Keratinocyte (primary cell): ENCODE results near the gene ZFP64. TPM values are rescaled to one million over a fixed set of nuclear protein-coding genes. Genes with fewer than 3 reads are reported as not detected.

ENCODE experiments used
- DNase-seq: peaks from one replicate; pipeline ENCODE4 v3.0.0-alpha.2; 2011; ENCODE audit warnings: low read depth, missing footprints, low spot score
- FAIRE-seq: peaks from 2 replicates; lab custom pipeline; 2011; peaks lifted over from hg19 to GRCh38; lab: Jason Lieb, UNC
- H2AFZ ChIP-seq: 2 replicates; pipeline ENCODE4 v1.6.0; 2012; ENCODE audit warnings: low read length, control low read depth, inconsistent platforms; ENCODE audit not compliant: control insufficient read depth
- H3K27ac ChIP-seq: 2 replicates; pipeline ENCODE4 v1.5.1; 2011; ENCODE audit warnings: low read length; ENCODE audit not compliant: control insufficient read depth, insufficient read depth
- H3K27me3 ChIP-seq: 3 replicates; pipeline ENCODE4 v1.6.0; 2011; ENCODE audit warnings: low read length; ENCODE audit not compliant: control insufficient read depth, insufficient read depth; ENCODE audit errors: extremely low read depth
- H3K36me3 ChIP-seq, 2 experiments: 2 replicates in 1 of 2; 3 replicates in 1 of 2; pipeline ENCODE4 v1.5.1; 2011; ENCODE audit warnings: low read length in 2 of 2, mild to moderate bottlenecking in 1 of 2; ENCODE audit not compliant: control insufficient read depth in 2 of 2, insufficient read depth in 2 of 2; ENCODE audit errors: extremely low read depth in 1 of 2
- H3K4me1 ChIP-seq: 3 replicates; pipeline ENCODE4 v1.5.1; 2011; ENCODE audit warnings: low read length; ENCODE audit not compliant: control insufficient read depth, insufficient read depth; ENCODE audit errors: extremely low read depth
- H3K4me2 ChIP-seq: 3 replicates; pipeline ENCODE4 v1.6.0; 2011; ENCODE audit warnings: low read depth, low read length; ENCODE audit not compliant: control insufficient read depth, insufficient read depth; ENCODE audit errors: extremely low read depth
- H3K4me3 ChIP-seq, 3 experiments: fragments of 200-600 bp in 1 of 3; sonication (generic) in 1 of 3; 2 replicates in 2 of 3; 3 replicates in 1 of 3; pipeline ENCODE4 v1.5.1; 2011 to 2016; ENCODE audit warnings: low read length in 3 of 3, mild to moderate bottlenecking in 3 of 3, control low read depth in 2 of 3, inconsistent platforms in 1 of 3, low read depth in 1 of 3, mixed read lengths in 1 of 3, mixed run types in 1 of 3, moderate library complexity in 1 of 3; ENCODE audit not compliant: control insufficient read depth in 2 of 3, insufficient read depth in 2 of 3; ENCODE audit errors: extremely low read depth in 1 of 3
- H3K79me2 ChIP-seq: 2 replicates; pipeline ENCODE4 v1.6.0; 2012; ENCODE audit warnings: low read length; ENCODE audit not compliant: control insufficient read depth, insufficient read depth
- H3K9ac ChIP-seq: 3 replicates; pipeline ENCODE4 v1.6.0; 2011; ENCODE audit warnings: low read length; ENCODE audit not compliant: control insufficient read depth, insufficient read depth; ENCODE audit errors: extremely low read depth
- H3K9me1 ChIP-seq: 3 replicates; pipeline ENCODE4 v1.6.0; 2011; ENCODE audit warnings: low read length; ENCODE audit not compliant: control insufficient read depth, insufficient read depth; ENCODE audit errors: extremely low read depth
- H3K9me3 ChIP-seq: 2 replicates; pipeline ENCODE4 v1.5.1; 2012; ENCODE audit warnings: low read depth, low read length; ENCODE audit not compliant: control insufficient read depth
- H4K20me1 ChIP-seq: 3 replicates; pipeline ENCODE4 v1.6.0; 2011; ENCODE audit warnings: low read length; ENCODE audit not compliant: control insufficient read depth, insufficient read depth; ENCODE audit errors: extremely low read depth
- EZH2 ChIP-seq: IDR thresholded peaks from one replicate; pipeline ENCODE4 v1.6.1; 2012; ENCODE audit warnings: inconsistent platforms, mild to moderate bottlenecking, low read length, moderate library complexity
- dilution Hi-C: fragments of 300-500 bp; cut with MboI; formaldehyde crosslinking; loops from one replicate; pipeline ENCODE4 v1.7.0; 2020; ENCODE audit warnings: low sequenced_read_pairs; ENCODE audit not compliant: extremely low pct_ligation_motif_present
- polyA plus RNA-seq, 5 experiments: library from polyadenylated mRNA; depleted of rRNA in 3 of 5; stranded (reverse) in 3 of 5; stranded (forward) in 1 of 5; unstranded in 1 of 5; fragments of >200 nt; gene quantifications; 1 replicate in 1 of 5; 2 replicates in 3 of 5; 3 replicates in 1 of 5; pipeline versions ENCODE4 v1.2.1 to v1.2.3, GENCODE V29; 2011 to 2012; ENCODE audit warnings: missing spikeins in 2 of 5, low read depth in 1 of 5, low replicate concordance in 1 of 5
- TF ChIP-seq, protein P1 (sequence below), 3 experiments: IDR thresholded peaks in 1 of 3; conservative IDR thresholded peaks in 1 of 3; optimal IDR thresholded peaks in 1 of 3; 2 replicates in 2 of 3; 3 replicates in 1 of 3; pipeline versions ENCODE3 to v1.5.1; 2011; ENCODE audit warnings: low read length in 3 of 3, mild to moderate bottlenecking in 3 of 3, moderate library complexity in 2 of 3, control low read depth in 1 of 3, inconsistent platforms in 1 of 3; ENCODE audit not compliant: insufficient read depth in 2 of 3; ENCODE audit errors: extremely low read depth in 1 of 3

Gene ZFP64
- polyA plus RNA-seq, 1 donor (not counting 4 experiments of a cell fraction or from before 2014, with no cell fraction given) = 27.9 TPM

DNA sequence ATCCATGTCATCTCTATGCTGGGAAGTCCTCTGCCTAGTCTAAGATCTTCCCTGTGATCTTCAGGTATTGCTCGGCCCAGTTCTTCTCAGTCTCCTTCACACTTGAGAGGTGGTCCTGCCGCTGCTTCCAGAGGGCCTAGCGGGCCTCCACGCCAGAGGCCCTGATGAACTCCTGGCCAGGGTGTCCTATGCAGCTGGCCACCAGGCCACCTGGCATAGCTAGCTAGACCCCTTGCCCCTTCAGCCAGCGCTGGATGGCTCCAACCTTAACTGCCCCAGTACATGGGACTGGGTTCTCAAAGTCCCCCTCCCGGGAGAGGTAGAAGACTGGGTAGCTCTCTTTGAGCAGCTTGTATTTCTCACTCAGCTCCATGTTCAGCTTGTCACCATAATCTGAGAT lies 81.1 kb downstream of the ZFP64 start:
- H3K4me3 ChIP-seq = no peak overlapping the region
- H3K36me3 ChIP-seq = no peaks in the 10 kb centered on the region
- peaks cover 4% of the 10 kb centered on the region for H3K4me1 ChIP-seq
- H2AFZ ChIP-seq = no peak overlapping the region
- no peak for DNase-seq
- no peaks in the 10 kb centered on the region for H3K9me3 ChIP-seq
- no peaks in the 10 kb centered on the region for H4K20me1 ChIP-seq
- TF ChIP-seq, protein P1, sequence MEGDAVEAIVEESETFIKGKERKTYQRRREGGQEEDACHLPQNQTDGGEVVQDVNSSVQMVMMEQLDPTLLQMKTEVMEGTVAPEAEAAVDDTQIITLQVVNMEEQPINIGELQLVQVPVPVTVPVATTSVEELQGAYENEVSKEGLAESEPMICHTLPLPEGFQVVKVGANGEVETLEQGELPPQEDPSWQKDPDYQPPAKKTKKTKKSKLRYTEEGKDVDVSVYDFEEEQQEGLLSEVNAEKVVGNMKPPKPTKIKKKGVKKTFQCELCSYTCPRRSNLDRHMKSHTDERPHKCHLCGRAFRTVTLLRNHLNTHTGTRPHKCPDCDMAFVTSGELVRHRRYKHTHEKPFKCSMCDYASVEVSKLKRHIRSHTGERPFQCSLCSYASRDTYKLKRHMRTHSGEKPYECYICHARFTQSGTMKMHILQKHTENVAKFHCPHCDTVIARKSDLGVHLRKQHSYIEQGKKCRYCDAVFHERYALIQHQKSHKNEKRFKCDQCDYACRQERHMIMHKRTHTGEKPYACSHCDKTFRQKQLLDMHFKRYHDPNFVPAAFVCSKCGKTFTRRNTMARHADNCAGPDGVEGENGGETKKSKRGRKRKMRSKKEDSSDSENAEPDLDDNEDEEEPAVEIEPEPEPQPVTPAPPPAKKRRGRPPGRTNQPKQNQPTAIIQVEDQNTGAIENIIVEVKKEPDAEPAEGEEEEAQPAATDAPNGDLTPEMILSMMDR (optimal IDR thresholded peaks at IDR 0.05 in 1 of 3, IDR thresholded peaks at IDR 0.05 in 1 of 3, conservative IDR thresholded peaks at IDR 0.05 in 1 of 3; ENCODE audit: extremely low read depth in 1 of 3, insufficient read depth in 2 of 3, low read length in 3 of 3) = no peak
- TF ChIP-seq EZH2 = no peak
- H3K27me3 ChIP-seq = no peaks in the 10 kb centered on the region
- FAIRE-seq = no peak
- no peaks in the 10 kb centered on the region for H3K79me2 ChIP-seq
- no peak overlapping the region for H3K27ac ChIP-seq
- dilution Hi-C loops = no loop called here
- H3K9ac ChIP-seq = no peak overlapping the region
- no peak overlapping the region for H3K4me2 ChIP-seq
- no peaks in the 10 kb centered on the region for H3K9me1 ChIP-seq

DNA sequence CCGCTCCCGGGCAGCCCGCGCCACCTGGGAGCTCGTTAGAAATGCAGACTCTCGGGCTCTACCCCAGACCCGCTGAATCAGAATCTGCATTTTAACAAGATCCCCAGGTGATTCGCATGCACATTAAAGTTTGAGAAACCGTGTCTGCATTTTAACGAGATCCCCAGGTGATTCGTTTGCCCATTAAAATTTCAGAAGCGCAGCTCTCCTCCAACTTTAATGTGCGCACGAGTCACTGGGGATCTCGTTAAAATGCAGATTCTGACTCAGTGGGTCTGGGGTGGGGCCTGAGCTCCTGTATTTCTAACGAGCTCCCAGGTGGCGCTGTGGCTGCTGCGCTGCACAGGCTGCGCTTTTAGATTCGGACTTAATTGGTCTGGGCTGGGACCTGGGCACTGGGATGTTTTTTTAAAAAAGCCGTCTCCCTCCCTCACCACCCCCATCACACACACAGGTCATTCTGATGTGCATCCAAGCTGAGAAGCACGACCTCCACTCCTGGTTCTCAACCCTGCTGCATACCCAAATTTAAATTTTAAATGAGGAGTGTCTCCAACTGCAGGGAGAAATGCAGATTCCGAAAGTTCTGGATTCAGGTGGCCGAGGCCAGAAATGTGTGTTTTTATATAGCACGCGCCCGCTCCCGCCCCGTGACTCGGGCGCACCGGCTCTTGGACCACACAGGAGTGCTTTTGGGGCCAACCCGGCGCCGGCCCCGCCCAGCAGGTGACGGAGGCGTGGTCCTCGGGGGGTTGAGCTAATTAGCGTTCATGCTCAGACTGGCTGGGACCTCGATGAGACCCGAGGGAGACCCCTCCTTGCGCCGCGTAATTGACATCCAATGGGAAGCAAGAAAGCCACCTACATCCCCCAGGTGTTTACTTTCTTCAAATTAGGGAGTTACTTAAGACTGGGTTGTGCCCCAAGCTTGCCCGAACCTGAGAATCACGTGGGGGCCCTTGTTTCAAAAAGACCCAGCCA lies 85.8 kb downstream of the ZFP64 start:
- Histone ChIP-seq H3K9ac (peak overlapping the region; percentile 79), H3K4me1 (peaks cover 4% of the 10 kb centered on the region), H3K9me1 (no peaks in the 10 kb centered on the region), H3K36me3 (peaks cover 0 to 3% of the 10 kb centered on the region in 2 experiments), H3K9me3 (no peaks in the 10 kb centered on the region), H3K4me2 (peak overlapping the region; percentile 89), H3K27ac (peak overlapping the region; percentile 72), H3K79me2 (peaks cover 32% of the 10 kb centered on the region), H4K20me1 (no peaks in the 10 kb centered on the region), H2AFZ (peak overlapping the region; percentile 39), H3K4me3 (peak overlapping the region; percentile 61 to 77 (median 77)), H3K27me3 (no peaks in the 10 kb centered on the region)
- TF ChIP-seq, protein P1 (optimal IDR thresholded peaks at IDR 0.05 in 1 of 3, IDR thresholded peaks at IDR 0.05 in 1 of 3, conservative IDR thresholded peaks at IDR 0.05 in 1 of 3; ENCODE audit: extremely low read depth in 1 of 3, insufficient read depth in 2 of 3, low read length in 3 of 3) = peak; percentile 38 to 67 (median 65)
- no peak for TF ChIP-seq EZH2
- DNase-seq = peak; percentile 76
- FAIRE-seq = peak; percentile 68
- dilution Hi-C loops = no loop called here
